Nephron progenitor cell (in vitro differentiated cells): ENCODE measurements around the gene JAZF1.

ENCODE experiments used
- DNase-seq: peaks from one replicate; pipeline ENCODE4 v3.0.0; 2021
- H3K27ac Mint-ChIP-seq: 2 replicates; pipeline ENCODE4 v1.8.0; 2021; ENCODE audit warnings: mild to moderate bottlenecking, moderate library complexity, mixed read lengths
- H3K27me3 Mint-ChIP-seq: 2 replicates; pipeline ENCODE4 v1.8.0; 2021; ENCODE audit warnings: mild to moderate bottlenecking, low read depth, mixed read lengths; ENCODE audit not compliant: poor library complexity
- H3K36me3 Mint-ChIP-seq: 2 replicates; pipeline ENCODE4 v1.8.0; 2021; ENCODE audit warnings: low read depth, mixed read lengths
- H3K4me1 Mint-ChIP-seq: 2 replicates; pipeline ENCODE4 v1.8.0; 2021; ENCODE audit warnings: mixed read lengths
- H3K4me3 Mint-ChIP-seq: 2 replicates; pipeline ENCODE4 v1.8.0; 2021; ENCODE audit warnings: mild to moderate bottlenecking, moderate library complexity, mixed read lengths
- H3K9me3 Mint-ChIP-seq: 2 replicates; pipeline ENCODE4 v1.8.0; 2021; ENCODE audit warnings: mild to moderate bottlenecking, moderate library complexity, mixed read lengths
- TF ChIP-seq, protein P1 (sequence below): fragments of 200-600 bp; sonication (generic); IDR thresholded peaks from 2 replicates; pipeline ENCODE4 v1.5.0; 2021; ENCODE audit warnings: antibody characterized with exemption

JAZF1 gene

DNA sequence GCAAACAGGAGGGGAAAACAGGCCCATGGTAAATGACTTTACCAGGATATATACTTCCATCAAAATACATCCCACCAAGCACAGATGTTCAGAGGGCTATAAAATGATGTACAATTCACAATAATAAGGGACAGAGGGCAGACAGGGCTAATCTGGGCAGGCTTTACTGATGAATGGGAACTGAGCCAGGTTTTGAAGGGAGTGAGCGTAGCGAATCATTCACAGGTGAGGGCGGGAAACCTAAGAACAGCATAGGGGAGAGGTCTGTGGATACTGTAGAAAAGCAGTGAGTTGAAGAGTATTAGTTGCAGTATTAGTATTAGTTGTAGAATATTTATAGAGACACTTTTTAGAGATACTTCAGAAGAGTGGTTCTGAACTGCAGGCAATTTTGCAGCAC is 180.8 kb downstream of the JAZF1 start:
- Mint-ChIP-seq H3K9me3 (peaks cover 4% of the 10 kb centered on the region), H3K4me3 (no peak overlapping the region)
- TF ChIP-seq, protein P1, sequence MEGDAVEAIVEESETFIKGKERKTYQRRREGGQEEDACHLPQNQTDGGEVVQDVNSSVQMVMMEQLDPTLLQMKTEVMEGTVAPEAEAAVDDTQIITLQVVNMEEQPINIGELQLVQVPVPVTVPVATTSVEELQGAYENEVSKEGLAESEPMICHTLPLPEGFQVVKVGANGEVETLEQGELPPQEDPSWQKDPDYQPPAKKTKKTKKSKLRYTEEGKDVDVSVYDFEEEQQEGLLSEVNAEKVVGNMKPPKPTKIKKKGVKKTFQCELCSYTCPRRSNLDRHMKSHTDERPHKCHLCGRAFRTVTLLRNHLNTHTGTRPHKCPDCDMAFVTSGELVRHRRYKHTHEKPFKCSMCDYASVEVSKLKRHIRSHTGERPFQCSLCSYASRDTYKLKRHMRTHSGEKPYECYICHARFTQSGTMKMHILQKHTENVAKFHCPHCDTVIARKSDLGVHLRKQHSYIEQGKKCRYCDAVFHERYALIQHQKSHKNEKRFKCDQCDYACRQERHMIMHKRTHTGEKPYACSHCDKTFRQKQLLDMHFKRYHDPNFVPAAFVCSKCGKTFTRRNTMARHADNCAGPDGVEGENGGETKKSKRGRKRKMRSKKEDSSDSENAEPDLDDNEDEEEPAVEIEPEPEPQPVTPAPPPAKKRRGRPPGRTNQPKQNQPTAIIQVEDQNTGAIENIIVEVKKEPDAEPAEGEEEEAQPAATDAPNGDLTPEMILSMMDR, result no peak

GRCh38 chr7:27998382-27998781 is 182.2 kb downstream of the JAZF1 start:
- H3K27ac Mint-ChIP-seq, result no peak overlapping the region
- no peak for DNase-seq
- TF ChIP-seq, protein P1, result no peak
- H3K9me3 Mint-ChIP-seq, result peaks cover 4% of the 10 kb centered on the region
- H3K4me1 Mint-ChIP-seq, result no peaks in the 10 kb centered on the region
- H3K4me3 Mint-ChIP-seq, result no peak overlapping the region
- peaks cover 5% of the 10 kb centered on the region for H3K27me3 Mint-ChIP-seq
- no peaks in the 10 kb centered on the region for H3K36me3 Mint-ChIP-seq

More for the DNA sequence above, 180.8 kb downstream of the JAZF1 start:
- DNase-seq, result no peak
- Mint-ChIP-seq H3K27ac (no peak overlapping the region), H3K27me3 (peaks cover 5% of the 10 kb centered on the region), H3K4me1 (no peaks in the 10 kb centered on the region), H3K36me3 (no peaks in the 10 kb centered on the region)

GRCh38 chr7:27997188-27997707 is 183.3 kb downstream of the JAZF1 start:
- peaks cover 4% of the 10 kb centered on the region for H3K9me3 Mint-ChIP-seq
- TF ChIP-seq, protein P1, result no peak
- no peak overlapping the region for H3K4me3 Mint-ChIP-seq
- no peak for DNase-seq
- no peak overlapping the region for H3K27ac Mint-ChIP-seq
- H3K4me1 Mint-ChIP-seq, result no peaks in the 10 kb centered on the region
- H3K27me3 Mint-ChIP-seq, result peaks cover 5% of the 10 kb centered on the region
- H3K36me3 Mint-ChIP-seq, result no peaks in the 10 kb centered on the region

DNA sequence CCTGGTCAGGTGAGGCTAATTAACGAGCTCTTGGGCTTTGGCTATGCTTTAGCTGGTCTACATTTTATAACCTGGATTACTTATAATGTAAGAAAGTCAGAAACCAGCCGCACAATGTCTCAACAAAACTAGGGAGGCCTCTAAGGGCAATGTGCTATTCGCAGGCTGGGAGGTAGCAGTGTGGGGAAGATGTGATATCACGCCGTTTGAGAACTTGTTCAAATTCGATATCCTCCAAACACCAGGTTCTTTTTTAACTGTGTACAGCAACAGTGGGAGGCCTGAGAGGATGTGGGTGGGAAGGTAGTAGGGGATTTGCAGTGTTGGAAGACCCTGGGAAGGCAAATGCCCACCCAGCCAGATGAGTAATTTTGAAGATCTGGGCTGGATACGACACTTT is 184.5 kb downstream of the JAZF1 start:
- Mint-ChIP-seq H3K27ac (no peak overlapping the region), H3K9me3 (peaks cover 4% of the 10 kb centered on the region), H3K4me1 (no peaks in the 10 kb centered on the region), H3K27me3 (peaks cover 5% of the 10 kb centered on the region), H3K4me3 (no peak overlapping the region), H3K36me3 (no peaks in the 10 kb centered on the region)
- DNase-seq, result no peak
- TF ChIP-seq, protein P1, result no peak

GRCh38 chr7:27995228-27995627 is 185.4 kb downstream of the JAZF1 start:
- Mint-ChIP-seq H3K9me3 (peaks cover 4% of the 10 kb centered on the region), H3K27ac (no peak overlapping the region), H3K4me3 (no peak overlapping the region), H3K27me3 (peaks cover 5% of the 10 kb centered on the region), H3K36me3 (no peaks in the 10 kb centered on the region), H3K4me1 (no peaks in the 10 kb centered on the region)
- TF ChIP-seq, protein P1, result no peak
- DNase-seq, result no peak

DNA sequence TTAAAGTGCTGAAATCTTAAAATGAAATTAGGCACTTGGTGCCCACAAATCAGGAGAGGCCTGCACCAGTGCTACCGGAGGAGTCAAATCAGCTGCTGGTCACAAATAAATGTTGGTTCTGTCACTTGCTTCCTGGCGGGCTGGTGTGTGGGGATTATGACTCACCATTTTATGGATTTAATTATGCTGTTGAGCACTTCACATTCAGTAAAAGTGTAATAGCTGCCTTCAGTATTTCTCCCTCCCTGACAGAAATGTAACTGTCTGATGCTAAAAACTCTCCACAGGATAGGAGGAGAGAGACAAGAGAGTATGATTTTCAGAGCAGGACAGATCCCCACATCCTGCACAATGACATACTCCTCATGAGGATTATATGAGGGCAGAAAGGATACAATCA is 186.0 kb downstream of the JAZF1 start:
- TF ChIP-seq, protein P1, result no peak
- H3K4me1 Mint-ChIP-seq, result no peaks in the 10 kb centered on the region
- no peak overlapping the region for H3K27ac Mint-ChIP-seq
- H3K4me3 Mint-ChIP-seq, result no peak overlapping the region
- peaks cover 5% of the 10 kb centered on the region for H3K27me3 Mint-ChIP-seq
- H3K36me3 Mint-ChIP-seq, result no peaks in the 10 kb centered on the region
- H3K9me3 Mint-ChIP-seq, result peaks cover 4% of the 10 kb centered on the region
- DNase-seq, result no peak
